BLaER1 (cell line): ENCODE data around the gene CPT1A.

Experiments
- H3K27ac ChIP-seq: shearing (Covaris generic); formaldehyde crosslinking; 2 replicates; pipeline ENCODE4 v1.8.1; 2022
- H3K27me3 ChIP-seq: shearing (Covaris generic); formaldehyde crosslinking; 2 replicates; pipeline ENCODE4 v1.8.1; 2022
- H3K36me3 ChIP-seq: shearing (Covaris generic); formaldehyde crosslinking; 2 replicates; pipeline ENCODE4 v1.8.1; 2022
- H3K4me1 ChIP-seq: shearing (Covaris generic); formaldehyde crosslinking; 2 replicates; pipeline ENCODE4 v1.8.1; 2022
- H3K4me2 ChIP-seq: shearing (Covaris generic); formaldehyde crosslinking; 2 replicates; pipeline ENCODE4 v1.8.1; 2022
- H3K4me3 ChIP-seq: shearing (Covaris generic); formaldehyde crosslinking; 2 replicates; pipeline ENCODE4 v1.8.1; 2022
- H3K9ac ChIP-seq: shearing (Covaris generic); formaldehyde crosslinking; 2 replicates; pipeline ENCODE4 v1.8.1; 2022
- H3K9me3 ChIP-seq: shearing (Covaris generic); formaldehyde crosslinking; 2 replicates; pipeline ENCODE4 v1.8.1; 2022
- H4K20me1 ChIP-seq: shearing (Covaris generic); formaldehyde crosslinking; 2 replicates; pipeline ENCODE4 v1.8.1; 2022
- Cebpa-rat ChIP-seq: shearing (Covaris generic); IDR thresholded peaks from 2 replicates; pipeline ENCODE4 v1.8.1; 2022

Gene CPT1A

DNA sequence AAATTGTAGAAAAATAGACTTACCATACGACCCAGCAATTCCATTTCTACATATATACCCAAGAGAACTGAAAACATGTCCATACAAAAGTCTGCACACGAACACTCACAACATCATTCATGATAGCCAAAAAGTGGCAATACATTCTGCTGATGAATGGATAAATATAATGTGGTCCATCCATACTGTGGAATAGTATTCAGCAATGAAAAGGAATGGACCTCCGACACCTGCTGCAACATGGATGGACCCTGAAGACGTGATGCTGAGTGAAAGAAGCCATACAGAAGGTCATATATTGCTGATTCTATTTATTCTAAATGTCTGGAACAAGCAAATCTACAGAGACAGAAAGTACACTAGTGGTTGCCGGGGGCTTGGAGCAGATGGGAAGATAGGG is 19.2 kb downstream of the CPT1A start:
- peaks cover 95% of the 10 kb centered on the region for H3K4me1 ChIP-seq
- 0 out of 2 replicates have a peak, but pooled peaks cover 10% of the 10 kb centered on the region for H3K36me3 ChIP-seq
- no peak overlapping the region for H3K9ac ChIP-seq
- H3K27me3 ChIP-seq = no peaks in the 10 kb centered on the region
- H4K20me1 ChIP-seq = peaks cover 83% of the 10 kb centered on the region
- H3K4me3 ChIP-seq = no peak overlapping the region
- peak overlapping the region; percentile 64 for H3K4me2 ChIP-seq
- TF ChIP-seq Cebpa-rat = no peak
- no peak overlapping the region for H3K27ac ChIP-seq
- H3K9me3 ChIP-seq = no peaks in the 10 kb centered on the region

DNA sequence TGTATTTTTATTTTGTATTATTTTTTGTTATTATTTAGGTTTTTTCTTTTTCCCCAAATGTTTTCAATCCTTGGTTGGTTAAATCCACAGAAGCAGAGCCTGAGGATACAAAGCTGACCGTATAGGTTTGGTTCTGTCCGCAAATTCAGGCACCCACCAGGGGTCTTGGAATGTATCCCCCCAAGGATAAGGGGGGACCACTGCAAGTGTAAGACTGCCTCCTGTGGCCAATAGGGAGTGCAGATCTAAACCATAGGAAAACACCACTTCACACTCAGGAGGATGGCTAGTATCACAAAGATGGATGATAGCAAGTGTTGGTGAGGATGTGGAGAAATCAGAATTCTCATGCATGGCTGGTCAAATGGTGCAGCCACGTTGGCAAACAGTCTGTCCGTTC is 20.0 kb downstream of the CPT1A start:
- no peak for TF ChIP-seq Cebpa-rat
- H3K27ac ChIP-seq = 0 out of 2 replicates have a peak overlapping the region, but pooled peaks have one; percentile 5
- H3K9ac ChIP-seq = no peak overlapping the region
- H3K4me1 ChIP-seq = peaks cover 95% of the 10 kb centered on the region
- peaks cover 88% of the 10 kb centered on the region for H4K20me1 ChIP-seq
- no peaks in the 10 kb centered on the region for H3K27me3 ChIP-seq
- H3K36me3 ChIP-seq = 0 out of 2 replicates have a peak, but pooled peaks cover 10% of the 10 kb centered on the region
- no peaks in the 10 kb centered on the region for H3K9me3 ChIP-seq
- no peak overlapping the region for H3K4me3 ChIP-seq
- H3K4me2 ChIP-seq = peak overlapping the region; percentile 64

DNA sequence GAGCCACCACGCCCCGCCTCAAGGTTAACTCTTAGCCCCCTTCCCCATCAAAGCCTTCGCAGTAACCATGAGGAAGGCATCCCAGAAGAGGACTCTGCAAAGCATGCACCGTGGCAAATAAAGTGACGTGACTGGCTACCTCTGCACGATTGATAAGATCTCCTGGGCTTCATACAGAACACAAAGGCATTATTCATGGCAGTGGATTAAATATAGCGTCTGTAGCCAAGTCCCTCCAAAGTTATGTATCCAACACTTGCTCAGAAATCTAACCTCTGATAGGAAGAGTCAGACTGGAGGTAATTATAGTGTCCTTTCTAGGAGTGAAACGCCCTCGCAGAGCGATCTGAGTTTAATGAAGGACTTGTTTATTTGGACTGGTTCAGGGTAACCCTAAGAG is 22.4 kb downstream of the CPT1A start:
- Histone ChIP-seq H3K27me3 (no peaks in the 10 kb centered on the region), H3K36me3 (peaks cover 28% of the 10 kb centered on the region), H3K9me3 (no peaks in the 10 kb centered on the region), H3K9ac (no peak overlapping the region), H3K4me3 (no peak overlapping the region), H3K4me1 (peaks cover 95% of the 10 kb centered on the region), H4K20me1 (peaks cover 84% of the 10 kb centered on the region), H3K27ac (no peak overlapping the region), H3K4me2 (peak overlapping the region; percentile 29)
- no peak for TF ChIP-seq Cebpa-rat

DNA sequence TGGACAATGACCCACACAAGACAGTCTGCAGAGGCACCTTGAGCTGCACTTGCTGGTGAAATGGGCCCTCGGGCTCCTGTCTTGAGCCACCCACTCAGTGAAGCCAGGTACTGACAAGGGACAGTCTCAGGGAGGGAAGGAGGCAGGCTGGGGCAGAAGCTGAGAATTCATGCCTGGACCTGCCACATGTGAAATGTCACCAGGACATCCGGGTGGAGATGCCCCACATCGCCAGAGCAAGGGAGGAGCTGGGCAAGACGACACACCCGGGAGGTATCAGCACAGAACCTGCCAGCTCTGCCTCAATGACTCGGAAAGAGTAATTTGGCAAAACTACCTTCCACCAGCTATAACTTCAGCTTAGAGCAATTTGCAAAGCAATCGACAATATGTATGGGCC is 23.5 kb downstream of the CPT1A start:
- Histone ChIP-seq H4K20me1 (peaks cover 78% of the 10 kb centered on the region), H3K4me3 (no peak overlapping the region), H3K9me3 (no peaks in the 10 kb centered on the region), H3K4me2 (peak overlapping the region; percentile 5; the same call in 1 of the 2 replicates), H3K27ac (peak overlapping the region; percentile 10; the same call in 1 of the 2 replicates), H3K27me3 (no peaks in the 10 kb centered on the region), H3K9ac (no peak overlapping the region), H3K36me3 (peaks cover 28% of the 10 kb centered on the region), H3K4me1 (peaks cover 93% of the 10 kb centered on the region)
- no peak for TF ChIP-seq Cebpa-rat

DNA sequence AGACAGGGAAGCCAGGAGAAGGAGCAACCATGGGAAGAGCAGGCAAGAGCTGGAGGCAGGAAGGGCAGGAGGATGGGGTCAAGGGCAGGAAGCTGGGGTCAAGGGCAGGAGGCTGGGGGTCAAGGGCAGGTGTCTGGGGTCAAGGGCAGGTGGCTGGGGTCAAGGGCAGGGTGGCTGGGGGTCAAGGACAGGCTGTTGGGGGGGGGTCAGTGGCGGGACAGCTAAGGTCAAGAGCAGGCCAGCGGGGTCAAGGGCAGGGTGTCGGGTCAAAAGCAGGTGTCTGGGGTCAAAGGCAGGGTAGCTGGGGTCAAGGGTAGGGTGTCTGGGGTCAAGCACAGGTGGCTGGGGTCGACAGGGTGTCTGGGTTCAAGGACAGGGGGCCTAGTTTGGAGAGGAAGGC is 24.2 kb downstream of the CPT1A start:
- no peaks in the 10 kb centered on the region for H3K27me3 ChIP-seq
- H3K4me3 ChIP-seq = no peak overlapping the region
- H3K4me1 ChIP-seq = peaks cover 93% of the 10 kb centered on the region
- peaks cover 78% of the 10 kb centered on the region for H4K20me1 ChIP-seq
- peak overlapping the region; percentile 12; the same call in 1 of the 2 replicates for H3K27ac ChIP-seq
- H3K4me2 ChIP-seq = peak overlapping the region; percentile 80
- H3K9ac ChIP-seq = peak overlapping the region; percentile 26; the same call in 1 of the 2 replicates
- H3K36me3 ChIP-seq = peaks cover 28% of the 10 kb centered on the region
- no peak for TF ChIP-seq Cebpa-rat
- H3K9me3 ChIP-seq = no peaks in the 10 kb centered on the region

DNA sequence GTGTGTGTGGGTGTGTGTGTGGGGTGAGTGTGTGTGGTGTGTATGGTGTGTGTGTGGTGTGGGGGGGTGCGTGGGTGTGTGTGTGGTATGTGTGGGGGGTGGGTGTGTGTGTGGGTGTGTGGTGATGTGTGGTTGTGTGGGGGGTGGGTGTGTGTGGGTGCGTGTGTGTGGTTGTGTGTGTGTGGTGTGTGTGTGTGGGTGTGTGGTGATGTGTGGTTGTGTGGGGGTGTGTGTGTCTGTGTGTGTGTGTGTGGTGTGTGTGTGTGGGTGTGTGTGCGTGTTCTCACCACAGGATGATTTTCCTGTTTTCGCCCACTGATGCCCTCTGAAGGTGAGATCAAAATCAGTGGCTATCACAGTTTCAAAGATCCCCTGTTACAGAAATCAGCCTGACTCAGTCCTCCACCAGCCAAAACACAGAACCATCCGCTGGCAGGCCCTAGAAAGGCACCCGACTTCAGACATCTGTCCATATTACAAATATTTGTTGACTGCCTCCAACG is 24.7 kb downstream of the CPT1A start:
- Histone ChIP-seq H3K36me3 (peaks cover 33% of the 10 kb centered on the region), H3K27ac (peak overlapping the region; percentile 12; the same call in 1 of the 2 replicates), H3K4me3 (no peak overlapping the region), H3K4me2 (peak overlapping the region; percentile 80), H3K4me1 (peaks cover 93% of the 10 kb centered on the region), H3K9ac (peak overlapping the region; percentile 26; the same call in 1 of the 2 replicates), H3K9me3 (no peaks in the 10 kb centered on the region), H3K27me3 (no peaks in the 10 kb centered on the region), H4K20me1 (peaks cover 78% of the 10 kb centered on the region)
- TF ChIP-seq Cebpa-rat = no peak

DNA sequence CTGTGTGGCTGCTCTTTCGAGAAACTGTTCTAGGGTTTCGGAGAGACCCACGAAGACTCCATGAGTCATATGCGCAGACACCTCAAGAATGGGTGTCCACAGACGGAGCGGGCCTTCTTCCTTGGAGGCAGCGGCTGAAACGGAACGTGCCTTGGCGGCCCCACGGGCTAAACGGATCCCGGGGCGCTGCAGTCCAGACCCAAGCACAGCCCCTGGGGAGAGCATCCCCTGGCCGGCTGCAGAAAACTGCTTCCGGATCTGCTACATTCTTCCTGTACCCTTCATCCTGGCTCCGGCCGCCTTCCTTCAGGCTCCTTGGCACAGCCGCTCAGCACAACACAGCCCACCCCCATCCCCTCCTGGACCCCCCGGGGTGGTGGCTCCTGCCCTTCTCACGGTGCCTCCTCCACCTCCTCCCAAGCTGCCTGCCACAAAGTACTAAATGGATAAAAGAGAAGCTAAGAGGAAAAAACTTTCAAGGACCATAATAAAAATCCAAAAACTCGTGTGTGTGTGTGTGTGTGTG is 25.4 kb downstream of the CPT1A start:
- Histone ChIP-seq H3K27ac (peak overlapping the region; percentile 66), H3K27me3 (no peaks in the 10 kb centered on the region), H3K36me3 (peaks cover 40% of the 10 kb centered on the region), H3K4me1 (peaks cover 93% of the 10 kb centered on the region), H3K4me2 (peak overlapping the region; percentile 80), H3K9ac (no peak overlapping the region), H3K9me3 (no peaks in the 10 kb centered on the region), H4K20me1 (peaks cover 78% of the 10 kb centered on the region), H3K4me3 (no peak overlapping the region)
- TF ChIP-seq Cebpa-rat = no peak

DNA sequence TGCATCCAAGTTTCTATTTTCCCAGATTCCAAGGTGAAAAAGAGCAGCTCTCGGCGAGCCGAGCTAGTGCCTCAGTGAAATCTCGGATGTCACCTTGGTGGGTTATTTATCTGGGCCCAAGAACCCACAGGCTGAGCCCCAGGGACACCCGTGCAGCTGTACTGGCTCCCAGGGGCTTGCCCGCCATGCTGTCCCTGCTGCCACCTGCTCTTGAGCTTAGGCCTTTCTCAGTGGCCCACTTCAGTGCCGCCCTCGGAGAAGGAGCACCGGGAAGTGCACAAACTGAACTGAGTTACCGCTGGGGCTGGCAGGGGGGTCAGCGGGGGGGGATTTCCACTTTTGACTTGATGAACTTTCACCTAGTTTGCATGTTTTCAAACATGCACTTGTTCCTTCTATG is 27.9 kb downstream of the CPT1A start:
- peaks cover 95% of the 10 kb centered on the region for H3K4me1 ChIP-seq
- 0 out of 2 replicates have a peak overlapping the region, but pooled peaks have one; percentile 31 for H3K4me3 ChIP-seq
- no peaks in the 10 kb centered on the region for H3K27me3 ChIP-seq
- H3K36me3 ChIP-seq = peaks cover 52% of the 10 kb centered on the region
- H4K20me1 ChIP-seq = peaks cover 80% of the 10 kb centered on the region
- peak overlapping the region; percentile 80 for H3K4me2 ChIP-seq
- H3K27ac ChIP-seq = peak overlapping the region; percentile 66
- no peak for TF ChIP-seq Cebpa-rat
- no peak overlapping the region for H3K9ac ChIP-seq
- no peaks in the 10 kb centered on the region for H3K9me3 ChIP-seq

DNA sequence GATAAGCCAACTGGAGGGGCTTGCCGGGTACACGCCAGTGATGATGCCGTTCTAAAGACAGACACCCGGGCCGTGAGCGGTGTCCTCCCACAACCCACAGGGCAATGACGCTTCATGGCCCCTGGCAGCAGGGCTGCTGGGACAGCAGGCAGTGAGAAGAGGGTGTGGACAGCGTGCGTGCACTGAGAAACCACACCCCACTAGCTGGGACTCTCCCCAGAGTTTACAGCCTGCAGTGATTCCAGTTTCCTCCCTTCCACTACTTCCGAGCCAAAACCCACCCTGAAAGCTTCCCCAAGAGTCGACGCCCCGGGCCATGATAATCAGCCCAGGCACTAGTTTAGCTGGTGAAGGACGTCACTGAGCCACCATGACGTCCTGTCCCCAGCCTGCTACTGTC is 29.2 kb downstream of the CPT1A start:
- Histone ChIP-seq H3K4me2 (peak overlapping the region; percentile 80), H4K20me1 (peaks cover 72% of the 10 kb centered on the region)

DNA sequence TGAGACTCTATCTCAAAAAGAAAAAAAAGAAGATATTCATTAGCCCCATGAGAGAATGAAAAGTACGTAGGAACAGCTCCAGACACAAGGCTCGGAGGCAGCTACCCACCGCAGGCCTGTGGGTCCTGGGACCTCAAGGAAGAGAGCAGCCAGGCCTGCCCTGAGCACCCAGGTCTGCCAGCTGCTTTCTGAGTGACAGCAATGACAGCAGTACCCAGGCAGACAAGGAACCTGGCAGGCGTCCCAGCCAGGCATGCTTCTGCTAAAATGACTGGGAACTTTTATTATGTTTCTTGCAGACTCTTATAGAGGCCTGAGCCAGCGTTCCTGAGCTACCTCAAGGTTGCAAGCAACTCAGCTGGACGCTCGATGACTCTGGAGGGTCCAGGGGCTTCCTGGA is 31.6 kb downstream of the CPT1A start:
- H3K9me3 ChIP-seq = no peaks in the 10 kb centered on the region
- H3K36me3 ChIP-seq = peaks cover 77% of the 10 kb centered on the region
- peaks cover 57% of the 10 kb centered on the region for H4K20me1 ChIP-seq
- no peak overlapping the region for H3K9ac ChIP-seq
- H3K27me3 ChIP-seq = no peaks in the 10 kb centered on the region
- peak overlapping the region; percentile 60 for H3K4me2 ChIP-seq
- H3K4me3 ChIP-seq = no peak overlapping the region
- TF ChIP-seq Cebpa-rat = no peak
- H3K4me1 ChIP-seq = peaks cover 60% of the 10 kb centered on the region
- peak overlapping the region; percentile 54; the same call in 1 of the 2 replicates for H3K27ac ChIP-seq

More for the DNA sequence above, 29.2 kb downstream of the CPT1A start:
- no peak overlapping the region for H3K9ac ChIP-seq
- H3K27ac ChIP-seq = no peak overlapping the region
- H3K27me3 ChIP-seq = no peaks in the 10 kb centered on the region
- TF ChIP-seq Cebpa-rat = no peak
- no peak overlapping the region for H3K4me3 ChIP-seq
- no peaks in the 10 kb centered on the region for H3K9me3 ChIP-seq
- peaks cover 64% of the 10 kb centered on the region for H3K36me3 ChIP-seq
- H3K4me1 ChIP-seq = peaks cover 82% of the 10 kb centered on the region
